Measurements from ENCODE around the gene CCDC7. TPM values are rescaled to one million over a fixed set of nuclear protein-coding genes. Genes with fewer than 3 reads are reported as not detected.

Gene CCDC7
- total and polyA plus RNA-seq, 12 donors: 1.8 to 31.2 (median 16.9) TPM

- intact Hi-C loops (cut with DNase I): no loop called here
- TF ChIP-seq POLR2A (IDR thresholded peaks at IDR 0.05): no peak
- no peak for TF ChIP-seq CTCF (IDR thresholded peaks at IDR 0.05)
- H3K27ac ChIP-seq: no peak overlapping the region
- no peak overlapping the region for H3K4me3 ChIP-seq
- DNase-seq: no peak
- H3K4me1 ChIP-seq (replicated peaks in 1 of 2): no peaks in the 10 kb centered on the region
- peaks cover 6 to 13% (median 10%) of the 10 kb centered on the region in 3 donors for H3K9me3 ChIP-seq (replicated peaks in 1 of 3)
- H3K27me3 ChIP-seq: no peaks in the 10 kb centered on the region
- H3K36me3 ChIP-seq (replicated peaks in 1 of 2): no peaks in the 10 kb centered on the region
Measured at GRCh38 chr10:32771217-32771616, 325.3 kb downstream of the CCDC7 start.

- no peaks in the 10 kb centered on the region for H3K27me3 ChIP-seq
- H3K36me3 ChIP-seq (replicated peaks in 1 of 2): no peaks in the 10 kb centered on the region
- no peak overlapping the region for H3K4me3 ChIP-seq
- intact Hi-C loops (cut with DNase I): no loop called here
- H3K27ac ChIP-seq: no peak overlapping the region
- WGBS, 4 donors: 80 to 100% (median 97%) methylated on average over 1 of the region's 1 CpG
- peaks cover 6 to 13% (median 10%) of the 10 kb centered on the region in 3 donors for H3K9me3 ChIP-seq (replicated peaks in 1 of 3)
- H3K4me1 ChIP-seq (replicated peaks in 1 of 2): no peaks in the 10 kb centered on the region
- TF ChIP-seq POLR2A (IDR thresholded peaks at IDR 0.05) (no peak), CTCF (IDR thresholded peaks at IDR 0.05) (no peak)
- no peak for DNase-seq
Measured at GRCh38 chr10:32773105-32773504, 327.2 kb downstream of the CCDC7 start.

GRCh38 chr10:32786968-32787367, 341.0 kb downstream of the CCDC7 start:
- intact Hi-C loops (cut with DNase I): no loop called here
- WGBS, 4 donors: 88 to 92% (median 90%) methylated on average over 4 of the region's 4 CpGs
- no peaks in the 10 kb centered on the region for H3K4me1 ChIP-seq (replicated peaks in 1 of 2)
- no peak for DNase-seq
- H3K27me3 ChIP-seq: no peaks in the 10 kb centered on the region
- no peak overlapping the region for H3K4me3 ChIP-seq
- H3K36me3 ChIP-seq (replicated peaks in 1 of 2): no peaks in the 10 kb centered on the region
- no peak overlapping the region for H3K27ac ChIP-seq
- no peaks in the 10 kb centered on the region for H3K9me3 ChIP-seq (replicated peaks in 1 of 3)
- TF ChIP-seq POLR2A (IDR thresholded peaks at IDR 0.05): no peak
- no peak for TF ChIP-seq CTCF (IDR thresholded peaks at IDR 0.05)

- Histone ChIP-seq H3K9me3 (replicated peaks in 1 of 3) (no peaks in the 10 kb centered on the region), H3K36me3 (replicated peaks in 1 of 2) (no peaks in the 10 kb centered on the region), H3K27ac (no peak overlapping the region), H3K4me3 (no peak overlapping the region), H3K4me1 (replicated peaks in 1 of 2) (no peaks in the 10 kb centered on the region), H3K27me3 (no peaks in the 10 kb centered on the region)
- TF ChIP-seq POLR2A (IDR thresholded peaks at IDR 0.05) (no peak), CTCF (IDR thresholded peaks at IDR 0.05) (no peak)
- WGBS, 4 donors: 94 to 100% (median 96%) methylated on average over 1 to 3 of the region's 3 CpGs
- no peak for DNase-seq
- intact Hi-C loops (cut with DNase I): no loop called here
Measured at GRCh38 chr10:32787690-32788284, 341.8 kb downstream of the CCDC7 start.

Measured in adrenal gland (tissue), 12 donors.